NT2/D1 (cell line): Measurements from ENCODE around the gene TNFSF4.

ENCODE experiments used
- SUZ12 ChIP-seq: IDR thresholded peaks from 2 replicates; pipeline ENCODE4 v1.6.1; 2011; ENCODE audit not compliant: insufficient read length, insufficient read depth; ENCODE audit errors: extremely low read depth
- YY1 ChIP-seq: IDR thresholded peaks from 2 replicates; pipeline ENCODE4 v1.6.1; 2011; ENCODE audit not compliant: insufficient read length, insufficient read depth
- ZNF274 ChIP-seq: IDR thresholded peaks from 2 replicates; pipeline ENCODE4 v1.6.1; 2011; ENCODE audit warnings: mild to moderate bottlenecking, low read depth, low read length

GRCh38 chr1:173181791-173182190, 25.3 kb downstream of the TNFSF4 start:
- no peak for TF ChIP-seq SUZ12
- no peak for TF ChIP-seq YY1
- no peak for TF ChIP-seq ZNF274
